WTC11 (cell line): Measurements from ENCODE around the gene SH3BP2. TPM values are rescaled to one million over a fixed set of nuclear protein-coding genes. Genes with fewer than 3 reads are reported as not detected.
A peak's percentile ranks its signal among the peaks of the same experiment; 100 is the strongest.
"Not testable (repeated sequence)": the region's sequence is repeated elsewhere in the genome, so short reads cannot be mapped to it uniquely, and the experiment has no call there.

Source experiments
- ATAC-seq: fragments of 200-7000 bp; cut with Tn5 transposase; 2 replicates; pipeline ENCODE4 v1.10.0; 2021; ENCODE audit warnings: mild to moderate bottlenecking, moderate library complexity
- CTCF ChIA-PET: fragments of 300-600 bp; sonication (Branson Sonifier 250); formaldehyde crosslinking; loops from one replicate; lab custom pipeline; 2021; ENCODE audit warnings: antibody characterized with exemption; lab: Charles Lee
- POLR2A ChIA-PET: fragments of 350-600 bp; sonication (Branson Sonifier 250); formaldehyde crosslinking; loops from one replicate; lab custom pipeline; 2021; ENCODE audit warnings: antibody characterized with exemption; lab: Charles Lee
- DNase-seq: peaks from one replicate; pipeline ENCODE4 v3.0.0; 2021; ENCODE audit warnings: low spot score
- H3K27ac Mint-ChIP-seq: 2 replicates; pipeline ENCODE4 v1.8.0; 2021; ENCODE audit warnings: mixed read lengths
- H3K27me3 Mint-ChIP-seq: 2 replicates; pipeline ENCODE4 v1.8.0; 2021; ENCODE audit warnings: low read depth, mild to moderate bottlenecking, moderate library complexity, mixed read lengths
- H3K36me3 Mint-ChIP-seq: 2 replicates; pipeline ENCODE4 v1.8.0; 2021; ENCODE audit warnings: mixed read lengths
- H3K4me1 Mint-ChIP-seq: 2 replicates; pipeline ENCODE4 v1.8.0; 2022; ENCODE audit warnings: mixed read lengths
- H3K4me3 Mint-ChIP-seq: 2 replicates; pipeline ENCODE4 v1.8.0; 2021; ENCODE audit warnings: mild to moderate bottlenecking, moderate library complexity, mixed read lengths
- H3K9me3 Mint-ChIP-seq: 2 replicates; pipeline ENCODE4 v1.8.0; 2021; ENCODE audit warnings: mixed read lengths
- CBFB ChIP-seq: sonication (generic); formaldehyde crosslinking; IDR thresholded peaks from 2 replicates; pipeline ENCODE4 v1.8.1; 2022; ENCODE audit warnings: mild to moderate bottlenecking, low read depth, missing genetic modification reagents
- NFYB ChIP-seq: sonication (generic); formaldehyde crosslinking; conservative IDR thresholded peaks from 2 replicates; pipeline ENCODE4 v1.8.0; 2022; ENCODE audit warnings: low read depth, missing genetic modification reagents
- SP1 ChIP-seq: sonication (generic); formaldehyde crosslinking; conservative IDR thresholded peaks from 2 replicates; pipeline ENCODE4 v1.8.1; 2022; ENCODE audit warnings: missing genetic modification reagents
- ZNF219 ChIP-seq: sonication (generic); formaldehyde crosslinking; IDR thresholded peaks from 2 replicates; pipeline ENCODE4 v1.8.0; 2023; ENCODE audit warnings: missing genetic modification reagents, mild to moderate bottlenecking, borderline replicate concordance
- ZNF671 ChIP-seq: fragments of 250-450 bp; sonication (Bioruptor Pico); IDR thresholded peaks from 2 replicates; pipeline ENCODE4 v1.8.0; 2021; ENCODE audit warnings: mild to moderate bottlenecking
- total RNA-seq: library from RNA; stranded (reverse); gene quantifications from 3 replicates; pipeline ENCODE4 v1.2.3, GENCODE V29; 2021
- TF ChIP-seq, protein P1 (sequence below): sonication (generic); formaldehyde crosslinking; IDR thresholded peaks from 2 replicates; pipeline ENCODE4 v1.8.1; 2022; ENCODE audit warnings: mild to moderate bottlenecking, moderate library complexity, missing genetic modification reagents
- TF ChIP-seq, protein P2 (sequence below): fragments of 250-450 bp; sonication (Bioruptor Pico); IDR thresholded peaks from 2 replicates; pipeline ENCODE4 v2.1.2; 2022; ENCODE audit warnings: mild to moderate bottlenecking, moderate library complexity
- TF ChIP-seq, protein P3 (sequence below): sonication (generic); formaldehyde crosslinking; IDR thresholded peaks from 2 replicates; pipeline ENCODE4 v1.8.1; 2022; ENCODE audit warnings: low read depth, mild to moderate bottlenecking, moderate library complexity, missing genetic modification reagents, borderline replicate concordance
- TF ChIP-seq, protein P4 (sequence below): sonication (generic); formaldehyde crosslinking; IDR thresholded peaks from 2 replicates; pipeline ENCODE4 v1.8.0; 2022; ENCODE audit warnings: mild to moderate bottlenecking, missing genetic modification reagents
- TF ChIP-seq, protein P5 (sequence below): sonication (generic); formaldehyde crosslinking; IDR thresholded peaks from 2 replicates; pipeline ENCODE4 v1.8.1; 2022; ENCODE audit warnings: mild to moderate bottlenecking, missing genetic modification reagents, moderate library complexity, borderline replicate concordance
- TF ChIP-seq, protein P6 (sequence below): sonication (generic); formaldehyde crosslinking; IDR thresholded peaks from 2 replicates; pipeline ENCODE4 v1.8.0; 2023; ENCODE audit warnings: missing genetic modification reagents

Gene SH3BP2
- total RNA-seq, 1 experiment from 2014 or later, result 49.1 TPM

DNA sequence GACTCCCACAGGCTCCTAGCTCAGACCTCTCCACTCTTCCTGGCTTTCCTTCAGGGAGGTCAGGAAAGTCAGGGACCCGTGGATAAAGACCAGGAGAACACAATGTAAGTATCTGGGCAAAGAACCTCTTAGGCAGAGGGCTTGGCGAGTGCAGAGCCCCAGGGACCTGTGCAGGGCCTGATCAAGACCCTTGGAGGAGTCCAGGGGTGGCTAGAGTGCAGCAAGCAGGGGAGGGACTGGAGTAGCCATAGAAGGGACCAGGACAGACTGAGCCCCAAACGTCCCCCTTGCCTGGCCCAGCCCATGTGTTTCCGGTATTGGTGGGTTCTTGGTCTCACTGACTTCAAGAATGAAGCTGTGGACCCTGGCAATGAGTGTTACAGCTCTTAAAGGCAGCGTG lies 30.8 kb upstream of the SH3BP2 start (continued):
- TF ChIP-seq, protein P1, sequence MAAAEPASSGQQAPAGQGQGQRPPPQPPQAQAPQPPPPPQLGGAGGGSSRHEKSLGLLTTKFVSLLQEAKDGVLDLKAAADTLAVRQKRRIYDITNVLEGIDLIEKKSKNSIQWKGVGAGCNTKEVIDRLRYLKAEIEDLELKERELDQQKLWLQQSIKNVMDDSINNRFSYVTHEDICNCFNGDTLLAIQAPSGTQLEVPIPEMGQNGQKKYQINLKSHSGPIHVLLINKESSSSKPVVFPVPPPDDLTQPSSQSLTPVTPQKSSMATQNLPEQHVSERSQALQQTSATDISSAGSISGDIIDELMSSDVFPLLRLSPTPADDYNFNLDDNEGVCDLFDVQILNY (CRISPR knock-in tag), result no peak
- no peak for TF ChIP-seq SP1 (CRISPR knock-in tag)
- TF ChIP-seq, protein P2, sequence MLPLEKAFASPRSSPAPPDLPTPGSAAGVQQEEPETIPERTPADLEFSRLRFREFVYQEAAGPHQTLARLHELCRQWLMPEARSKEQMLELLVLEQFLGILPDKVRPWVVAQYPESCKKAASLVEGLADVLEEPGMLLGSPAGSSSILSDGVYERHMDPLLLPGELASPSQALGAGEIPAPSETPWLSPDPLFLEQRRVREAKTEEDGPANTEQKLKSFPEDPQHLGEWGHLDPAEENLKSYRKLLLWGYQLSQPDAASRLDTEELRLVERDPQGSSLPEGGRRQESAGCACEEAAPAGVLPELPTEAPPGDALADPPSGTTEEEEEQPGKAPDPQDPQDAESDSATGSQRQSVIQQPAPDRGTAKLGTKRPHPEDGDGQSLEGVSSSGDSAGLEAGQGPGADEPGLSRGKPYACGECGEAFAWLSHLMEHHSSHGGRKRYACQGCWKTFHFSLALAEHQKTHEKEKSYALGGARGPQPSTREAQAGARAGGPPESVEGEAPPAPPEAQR (CRISPR knock-in tag), result no peak

DNA sequence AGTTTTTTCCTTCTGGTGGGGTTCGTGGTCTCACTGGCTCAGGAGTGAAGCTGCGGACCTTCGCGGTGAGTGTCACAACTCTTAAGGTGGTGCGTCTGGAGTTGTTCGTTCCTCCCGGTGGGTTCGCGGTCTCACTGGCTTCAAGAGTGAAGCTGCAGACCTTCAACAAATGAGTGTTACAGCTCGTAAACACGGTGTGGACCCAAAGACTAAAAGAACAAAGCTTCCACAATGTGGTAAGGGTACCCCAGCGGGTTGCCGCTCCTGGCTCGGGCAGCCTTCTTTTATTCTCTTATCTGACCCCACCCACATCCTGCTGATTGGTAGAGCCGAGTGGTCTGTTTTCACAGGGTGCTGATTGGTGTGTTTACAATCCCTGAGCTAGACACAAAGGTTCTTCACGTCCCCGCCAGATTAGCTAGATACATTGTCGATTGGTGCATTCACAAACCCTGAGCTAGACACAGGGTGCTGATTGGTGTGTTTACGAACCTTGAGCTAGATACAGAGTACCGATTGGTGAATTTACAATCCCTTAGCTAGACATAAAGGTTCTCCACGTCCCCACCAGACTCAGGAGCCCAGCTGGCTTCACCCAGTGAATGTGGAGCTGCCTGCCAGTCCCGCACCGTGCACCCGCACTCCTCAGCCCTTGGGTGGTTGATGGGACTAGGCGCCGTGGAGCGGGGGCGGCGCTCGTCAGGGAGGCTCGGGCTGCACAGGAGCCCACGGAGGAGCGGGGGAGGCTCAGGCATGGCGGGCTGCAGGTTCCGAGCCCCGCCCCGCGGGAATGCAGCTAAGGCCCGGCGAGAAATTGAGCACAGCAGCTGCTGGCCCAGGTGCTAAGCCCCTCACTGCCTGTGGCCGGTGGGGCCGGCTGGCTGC lies 30.2 kb upstream of the SH3BP2 start:
- not testable (repeated sequence) for ATAC-seq, DNase-seq
- peaks cover 21% of the 10 kb centered on the region for H3K9me3 Mint-ChIP-seq
- H3K4me1 Mint-ChIP-seq, result peaks cover 12% of the 10 kb centered on the region
- peak; percentile 79 for TF ChIP-seq NFYB (CRISPR knock-in tag)
- TF ChIP-seq, all 79 proteins: peak for 1; not testable (repeated sequence) for 78
- H3K36me3 Mint-ChIP-seq, H3K4me3 Mint-ChIP-seq, POLR2A ChIA-PET, H3K27me3 Mint-ChIP-seq: not testable (repeated sequence)
- CTCF ChIA-PET, result interaction anchor here (0.9 to 2.9 kb wide), 12 partner anchors 23 to 226 kb away, joined by 3 to 17 read pairs (median 6); partner anchors contain the start of genes FAM193A and SH3BP2
- 0 out of 2 replicates have a peak overlapping the region, but pooled peaks have one; percentile 41 for H3K27ac Mint-ChIP-seq

DNA sequence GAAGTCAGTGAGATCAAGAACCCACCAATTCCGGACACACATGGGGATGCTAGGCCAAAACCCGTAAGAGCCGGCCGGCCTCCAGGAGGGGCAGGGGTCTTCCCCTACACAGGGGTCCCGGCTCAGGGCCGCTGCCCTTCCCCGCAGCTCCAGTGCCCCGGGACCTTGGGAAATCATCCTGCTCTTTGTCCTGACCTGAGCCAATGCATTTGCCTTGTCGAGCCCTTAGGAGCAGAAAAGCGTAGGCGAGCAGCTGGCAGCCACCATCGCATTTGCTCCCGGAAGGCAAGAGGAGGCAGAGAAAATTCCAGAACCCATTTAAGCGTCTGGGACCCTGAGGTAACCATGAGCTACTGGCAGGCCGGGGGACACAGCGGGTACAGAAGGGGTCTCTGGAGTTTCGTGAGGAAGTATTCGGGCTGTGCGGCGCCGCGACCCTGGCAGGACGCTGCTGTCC lies 29.3 kb upstream of the SH3BP2 start:
- peaks cover 16% of the 10 kb centered on the region for H3K4me1 Mint-ChIP-seq
- ATAC-seq (no peak; the same call in 1 of the 2 replicates), DNase-seq (peak; percentile 45)
- TF ChIP-seq, protein P3, sequence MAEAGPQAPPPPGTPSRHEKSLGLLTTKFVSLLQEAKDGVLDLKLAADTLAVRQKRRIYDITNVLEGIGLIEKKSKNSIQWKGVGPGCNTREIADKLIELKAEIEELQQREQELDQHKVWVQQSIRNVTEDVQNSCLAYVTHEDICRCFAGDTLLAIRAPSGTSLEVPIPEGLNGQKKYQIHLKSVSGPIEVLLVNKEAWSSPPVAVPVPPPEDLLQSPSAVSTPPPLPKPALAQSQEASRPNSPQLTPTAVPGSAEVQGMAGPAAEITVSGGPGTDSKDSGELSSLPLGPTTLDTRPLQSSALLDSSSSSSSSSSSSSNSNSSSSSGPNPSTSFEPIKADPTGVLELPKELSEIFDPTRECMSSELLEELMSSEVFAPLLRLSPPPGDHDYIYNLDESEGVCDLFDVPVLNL (CRISPR knock-in tag), result no peak
- no peak for TF ChIP-seq CBFB (CRISPR knock-in tag)
- TF ChIP-seq, protein P4, sequence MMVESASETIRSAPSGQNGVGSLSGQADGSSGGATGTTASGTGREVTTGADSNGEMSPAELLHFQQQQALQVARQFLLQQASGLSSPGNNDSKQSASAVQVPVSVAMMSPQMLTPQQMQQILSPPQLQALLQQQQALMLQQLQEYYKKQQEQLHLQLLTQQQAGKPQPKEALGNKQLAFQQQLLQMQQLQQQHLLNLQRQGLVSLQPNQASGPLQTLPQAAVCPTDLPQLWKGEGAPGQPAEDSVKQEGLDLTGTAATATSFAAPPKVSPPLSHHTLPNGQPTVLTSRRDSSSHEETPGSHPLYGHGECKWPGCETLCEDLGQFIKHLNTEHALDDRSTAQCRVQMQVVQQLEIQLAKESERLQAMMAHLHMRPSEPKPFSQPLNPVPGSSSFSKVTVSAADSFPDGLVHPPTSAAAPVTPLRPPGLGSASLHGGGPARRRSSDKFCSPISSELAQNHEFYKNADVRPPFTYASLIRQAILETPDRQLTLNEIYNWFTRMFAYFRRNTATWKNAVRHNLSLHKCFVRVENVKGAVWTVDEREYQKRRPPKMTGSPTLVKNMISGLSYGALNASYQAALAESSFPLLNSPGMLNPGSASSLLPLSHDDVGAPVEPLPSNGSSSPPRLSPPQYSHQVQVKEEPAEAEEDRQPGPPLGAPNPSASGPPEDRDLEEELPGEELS (CRISPR knock-in tag), result 0 out of 2 replicates have a peak, but pooled peaks have one; percentile 7
- H3K27me3 Mint-ChIP-seq, result peaks cover 6% of the 10 kb centered on the region; the same call in 1 of the 2 replicates
- H3K4me3 Mint-ChIP-seq, result peak overlapping the region; percentile 45
- peaks cover 21% of the 10 kb centered on the region for H3K9me3 Mint-ChIP-seq
- no peaks in the 10 kb centered on the region for H3K36me3 Mint-ChIP-seq
- ChIA-PET POLR2A (no interaction called here), CTCF (interaction anchor here (0.7 to 2.9 kb wide), 18 partner anchors 12 to 215 kb away, joined by 3 to 17 read pairs (median 4); partner anchors contain the start of gene SH3BP2)
- H3K27ac Mint-ChIP-seq, result no peak overlapping the region

DNA sequence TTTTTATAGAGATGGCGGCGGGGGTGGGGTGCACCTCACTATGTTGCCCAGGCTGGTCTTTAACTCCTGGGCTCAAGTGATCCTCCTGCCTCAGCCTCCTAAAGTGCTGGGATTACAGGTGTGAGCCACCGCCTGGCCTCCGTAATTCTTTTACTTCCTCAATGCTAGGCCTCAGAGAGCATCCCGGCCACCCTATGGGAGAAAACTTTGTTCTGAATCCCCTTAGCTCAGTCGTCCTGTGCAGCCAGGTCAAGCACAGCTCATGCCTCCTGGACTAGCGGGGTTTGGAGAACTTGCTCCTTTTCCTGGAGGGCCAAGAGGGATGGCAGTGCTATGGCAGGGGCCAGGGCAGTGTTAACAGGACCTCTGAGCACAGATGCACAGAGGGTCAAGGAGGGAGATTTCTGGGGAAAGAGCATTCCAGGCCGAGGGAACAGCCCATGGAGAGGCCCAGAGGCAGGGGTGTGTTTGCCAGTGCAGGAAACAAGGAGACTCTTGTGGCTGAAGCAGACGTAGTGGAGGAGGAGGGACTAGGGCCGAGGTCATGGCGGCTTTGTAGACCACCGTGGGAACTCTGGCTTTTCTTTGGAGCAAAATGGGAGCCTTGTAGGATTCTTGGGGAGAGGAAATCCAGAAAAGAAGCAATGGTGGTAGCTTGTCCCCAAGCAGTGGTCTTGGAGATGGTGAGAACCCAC lies 26.9 kb upstream of the SH3BP2 start:
- Mint-ChIP-seq H3K4me3 (no peak overlapping the region), H3K27ac (no peak overlapping the region), H3K27me3 (peaks cover 6% of the 10 kb centered on the region; the same call in 1 of the 2 replicates), H3K4me1 (peaks cover 24% of the 10 kb centered on the region)
- DNase-seq, result no peak
- POLR2A ChIA-PET, result interaction anchor here (0.7 kb wide), 1 partner anchor 133 kb away, joined by 3 read pairs; no protein-coding TSS in a partner anchor
- TF ChIP-seq ZNF219 (CRISPR knock-in tag) (no peak), ZNF671 (CRISPR knock-in tag) (no peak)
- TF ChIP-seq, protein P5, sequence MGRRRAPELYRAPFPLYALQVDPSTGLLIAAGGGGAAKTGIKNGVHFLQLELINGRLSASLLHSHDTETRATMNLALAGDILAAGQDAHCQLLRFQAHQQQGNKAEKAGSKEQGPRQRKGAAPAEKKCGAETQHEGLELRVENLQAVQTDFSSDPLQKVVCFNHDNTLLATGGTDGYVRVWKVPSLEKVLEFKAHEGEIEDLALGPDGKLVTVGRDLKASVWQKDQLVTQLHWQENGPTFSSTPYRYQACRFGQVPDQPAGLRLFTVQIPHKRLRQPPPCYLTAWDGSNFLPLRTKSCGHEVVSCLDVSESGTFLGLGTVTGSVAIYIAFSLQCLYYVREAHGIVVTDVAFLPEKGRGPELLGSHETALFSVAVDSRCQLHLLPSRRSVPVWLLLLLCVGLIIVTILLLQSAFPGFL, result no peak
- TF ChIP-seq, protein P6, sequence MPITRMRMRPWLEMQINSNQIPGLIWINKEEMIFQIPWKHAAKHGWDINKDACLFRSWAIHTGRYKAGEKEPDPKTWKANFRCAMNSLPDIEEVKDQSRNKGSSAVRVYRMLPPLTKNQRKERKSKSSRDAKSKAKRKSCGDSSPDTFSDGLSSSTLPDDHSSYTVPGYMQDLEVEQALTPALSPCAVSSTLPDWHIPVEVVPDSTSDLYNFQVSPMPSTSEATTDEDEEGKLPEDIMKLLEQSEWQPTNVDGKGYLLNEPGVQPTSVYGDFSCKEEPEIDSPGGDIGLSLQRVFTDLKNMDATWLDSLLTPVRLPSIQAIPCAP (CRISPR knock-in tag), result no peak
- TF ChIP-seq, all 79 proteins: peak for 0
- CTCF ChIA-PET, result no interaction called here
- no peak for ATAC-seq
- peaks cover 21% of the 10 kb centered on the region for H3K9me3 Mint-ChIP-seq
- H3K36me3 Mint-ChIP-seq, result no peaks in the 10 kb centered on the region
